K562 (cell line): ENCODE results near the gene HOTAIR. TPM values are rescaled to one million over a fixed set of nuclear protein-coding genes. Genes with fewer than 3 reads are reported as not detected.

Experiments used
- ATF2 ChIP-seq: sonication (generic); formaldehyde crosslinking; IDR thresholded peaks from 2 replicates; pipeline ENCODE4 v1.8.1; 2022; ENCODE audit warnings: missing genetic modification reagents
- BHLHE40 ChIP-seq: IDR thresholded peaks from 2 replicates; pipeline ENCODE4 v1.6.1; 2011; ENCODE audit warnings: low read length, improper control_type of control experiment
- BMI1 ChIP-seq: fragments of 150-350 bp; IDR thresholded peaks from 2 replicates; pipeline ENCODE4 v1.6.1; 2014; ENCODE audit warnings: low read length
- E2F6 ChIP-seq, 2 experiments: IDR thresholded peaks; 2 replicates each; pipeline ENCODE4 v1.6.1; 2011; ENCODE audit warnings: borderline replicate concordance in 1 of 2, control low read depth in 1 of 2, low read depth in 1 of 2, low read length in 1 of 2, mild to moderate bottlenecking in 1 of 2, mixed read lengths in 1 of 2, moderate library complexity in 1 of 2; ENCODE audit not compliant: insufficient read depth in 1 of 2, insufficient read length in 1 of 2, poor library complexity in 1 of 2, severe bottlenecking in 1 of 2; ENCODE audit errors: extremely low read depth in 1 of 2
- EGR1 ChIP-seq: fragments of 450-650 bp; conservative IDR thresholded peaks from 2 replicates; pipeline ENCODE4 v1.6.1; 2017; ENCODE audit warnings: mild to moderate bottlenecking
- EZH2 ChIP-seq: IDR thresholded peaks from 2 replicates; pipeline ENCODE4 v1.6.1; 2012; ENCODE audit warnings: low read depth, mild to moderate bottlenecking, inconsistent platforms, low read length, borderline replicate concordance
- FOXJ2 ChIP-seq: fragments of 200-800 bp; sonication (Bioruptor generic); IDR thresholded peaks from 2 replicates; pipeline ENCODE4 v1.6.1; 2016; ENCODE audit warnings: missing genetic modification characterization, missing compliant biosample characterization
- KDM2B ChIP-seq: fragments of 250-450 bp; sonication (Bioruptor Pico); IDR thresholded peaks from 2 replicates; pipeline ENCODE4 v1.8.0; 2021; ENCODE audit warnings: mild to moderate bottlenecking, moderate library complexity
- KHSRP ChIP-seq: fragments of 450-650 bp; IDR thresholded peaks from 2 replicates; pipeline ENCODE4 v1.6.1; 2017
- MCM2 ChIP-seq: fragments of 450-650 bp; IDR thresholded peaks from 2 replicates; pipeline ENCODE4 v1.6.1; 2017; ENCODE audit warnings: low read depth, mild to moderate bottlenecking
- NONO ChIP-seq, 2 experiments: fragments of 200-400 bp in 1 of 2; fragments of 450-650 bp in 1 of 2; formaldehyde crosslinking in 1 of 2; IDR thresholded peaks; 2 replicates each; pipeline ENCODE4 v1.6.1; 2017; ENCODE audit warnings: low read depth in 2 of 2, mild to moderate bottlenecking in 2 of 2, moderate library complexity in 2 of 2, low read length in 1 of 2
- NR2C2 ChIP-seq, 2 experiments: fragments of 200-800 bp in 1 of 2; sonication (Bioruptor generic) in 1 of 2; sonication (generic) in 1 of 2; formaldehyde crosslinking in 1 of 2; IDR thresholded peaks; 2 replicates each; pipeline versions ENCODE4 v1.6.1 to v1.8.0; 2016 to 2022; ENCODE audit warnings: mild to moderate bottlenecking in 1 of 2, missing compliant biosample characterization in 1 of 2, missing genetic modification characterization in 1 of 2, missing genetic modification reagents in 1 of 2
- PATZ1 ChIP-seq: fragments of 250-450 bp; sonication (Bioruptor Pico); IDR thresholded peaks from 2 replicates; pipeline ENCODE4 v1.5.0; 2020; ENCODE audit warnings: mild to moderate bottlenecking, borderline replicate concordance
- PHF8 ChIP-seq: fragments of 200-600 bp; sonication (generic); IDR thresholded peaks from 2 replicates; pipeline ENCODE4 v1.6.1; 2012; ENCODE audit warnings: mixed run types, mild to moderate bottlenecking, inconsistent platforms, low read length, moderate library complexity, borderline replicate concordance
- POLR2A ChIP-seq: fragments of 450-650 bp; conservative IDR thresholded peaks from 2 replicates; pipeline ENCODE4 v1.6.1; 2016
- TEAD2 ChIP-seq: fragments of 450-650 bp; IDR thresholded peaks from 2 replicates; pipeline ENCODE4 v1.6.1; 2016; ENCODE audit warnings: missing genetic modification characterization, control low read depth, missing compliant biosample characterization
- ZNF165 ChIP-seq: fragments of 250-450 bp; sonication (Bioruptor Pico); IDR thresholded peaks from 2 replicates; pipeline ENCODE4 v1.4.0; 2020; ENCODE audit warnings: borderline replicate concordance
- ZNF354B ChIP-seq: fragments of 250-450 bp; sonication (Bioruptor Pico); IDR thresholded peaks from 2 replicates; pipeline ENCODE4 v1.4.0; 2020
- ZNF639 ChIP-seq, 2 experiments: fragments of 200-800 bp in 1 of 2; sonication (Bioruptor generic) in 1 of 2; sonication (generic) in 1 of 2; formaldehyde crosslinking in 1 of 2; IDR thresholded peaks in 1 of 2; conservative IDR thresholded peaks in 1 of 2; 2 replicates each; pipeline versions ENCODE4 v1.5.0 to v1.6.1; 2016 to 2020; ENCODE audit warnings: missing compliant biosample characterization in 1 of 2, missing genetic modification characterization in 1 of 2, missing genetic modification reagents in 1 of 2
- ZNF780A ChIP-seq: fragments of 250-450 bp; sonication (Bioruptor Pico); IDR thresholded peaks from 2 replicates; pipeline ENCODE4 v1.5.0; 2021; ENCODE audit warnings: mild to moderate bottlenecking
- polyA plus RNA-seq, 8 experiments: library from polyadenylated mRNA; depleted of rRNA in 4 of 8; stranded (reverse) in 5 of 8; unstranded in 3 of 8; fragments of >200 nt; fragmentation: Nextera tagmentation in 2 of 8; fragmentation: Illumina TruSeq in 1 of 8; extraction: Ambion mirVana in 2 of 8; extraction: Trizol in 1 of 8; gene quantifications; 2 replicates each; pipeline versions ENCODE4 v1.2.1 to v1.2.3, GENCODE V29; 2011 to 2014; ENCODE audit warnings: inconsistent platforms in 1 of 8, missing spikeins in 1 of 8
- total RNA-seq, 7 experiments: library from RNA; depleted of rRNA in 6 of 7; stranded (reverse); fragments of >200 nt in 6 of 7; fragmentation: Illumina TruSeq in 2 of 7; extraction: Trizol in 2 of 7; gene quantifications; 2 replicates each; pipeline versions ENCODE4 v1.2.1 to v1.2.3, GENCODE V29; 2011 to 2021; ENCODE audit warnings: low replicate concordance in 1 of 7
- TF ChIP-seq, protein P1 (sequence below): sonication (generic); formaldehyde crosslinking; IDR thresholded peaks from 2 replicates; pipeline ENCODE4 v1.9.0; 2022; ENCODE audit warnings: mild to moderate bottlenecking, missing genetic modification reagents

The HOTAIR gene
- total and polyA plus RNA-seq, 9 of the 15 experiments (the other 6 are each of a cell fraction or from before 2014, with no cell fraction given), result 0.04 TPM; not detected in 8

- peak; percentile 5 to 82 for TF ChIP-seq E2F6 (IDR thresholded peaks at IDR 0.05; ENCODE audit: borderline replicate concordance in 1 of 2, extremely low read depth in 1 of 2, insufficient read depth in 1 of 2, insufficient read length in 1 of 2, low read depth in 1 of 2, low read length in 1 of 2, poor library complexity in 1 of 2, severe bottlenecking in 1 of 2)
- TF ChIP-seq EZH2, result no peak
- no peak for TF ChIP-seq MCM2
- TF ChIP-seq ZNF639 (CRISPR knock-in tag; conservative IDR thresholded peaks at IDR 0.05 in 1 of 2, IDR thresholded peaks at IDR 0.05 in 1 of 2), result no peak
- TF ChIP-seq, protein P1, sequence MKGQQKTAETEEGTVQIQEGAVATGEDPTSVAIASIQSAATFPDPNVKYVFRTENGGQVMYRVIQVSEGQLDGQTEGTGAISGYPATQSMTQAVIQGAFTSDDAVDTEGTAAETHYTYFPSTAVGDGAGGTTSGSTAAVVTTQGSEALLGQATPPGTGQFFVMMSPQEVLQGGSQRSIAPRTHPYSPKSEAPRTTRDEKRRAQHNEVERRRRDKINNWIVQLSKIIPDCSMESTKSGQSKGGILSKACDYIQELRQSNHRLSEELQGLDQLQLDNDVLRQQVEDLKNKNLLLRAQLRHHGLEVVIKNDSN (CRISPR knock-in tag), result no peak
- no peak for TF ChIP-seq ZNF354B (CRISPR knock-in tag)
- TF ChIP-seq POLR2A, result no peak
- no peak for TF ChIP-seq ZNF780A
- no peak for TF ChIP-seq NR2C2 (CRISPR knock-in tag; IDR thresholded peaks at IDR 0.05)
- no peak for TF ChIP-seq NR2C2 (tag; IDR thresholded peaks at IDR 0.05)
- peak; percentile 63 for TF ChIP-seq EGR1
- no peak for TF ChIP-seq BMI1
- no peak for TF ChIP-seq ZNF165 (CRISPR knock-in tag)
- TF ChIP-seq PATZ1 (CRISPR knock-in tag), result no peak
- no peak; the same call in 1 of the 2 replicates for TF ChIP-seq BHLHE40
- no peak for TF ChIP-seq NONO (IDR thresholded peaks at IDR 0.05; ENCODE audit: low read depth in 2 of 2, low read length in 1 of 2)
- TF ChIP-seq KHSRP, result no peak
- no peak for TF ChIP-seq FOXJ2 (tag)
- TF ChIP-seq TEAD2 (tag), result no peak
- no peak; the same call in 1 of the 2 replicates for TF ChIP-seq KDM2B (CRISPR knock-in tag)
- TF ChIP-seq ATF2 (CRISPR knock-in tag), result no peak
- TF ChIP-seq PHF8, result peak; percentile 34; the same call in 1 of the 2 replicates
These were observed 19.7 kb upstream of the HOTAIR start (continued) for GRCh38 chr12:53994264-53995001.
